DMS153 treated with DMSO at 0.1 percent for 48 hours (cell line): ENCODE data around the gene AP1AR.
"Not testable (repeated sequence)": the region's sequence is repeated elsewhere in the genome, so short reads cannot be mapped to it uniquely, and the experiment has no call there.

Experiments used
- DNase-seq: peaks from one replicate; lab custom pipeline; 2025; ENCODE audit not compliant: unreplicated experiment; lab: John Stamatoyannopoulos, UW

AP1AR gene, protein sequence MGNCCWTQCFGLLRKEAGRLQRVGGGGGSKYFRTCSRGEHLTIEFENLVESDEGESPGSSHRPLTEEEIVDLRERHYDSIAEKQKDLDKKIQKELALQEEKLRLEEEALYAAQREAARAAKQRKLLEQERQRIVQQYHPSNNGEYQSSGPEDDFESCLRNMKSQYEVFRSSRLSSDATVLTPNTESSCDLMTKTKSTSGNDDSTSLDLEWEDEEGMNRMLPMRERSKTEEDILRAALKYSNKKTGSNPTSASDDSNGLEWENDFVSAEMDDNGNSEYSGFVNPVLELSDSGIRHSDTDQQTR

DNA sequence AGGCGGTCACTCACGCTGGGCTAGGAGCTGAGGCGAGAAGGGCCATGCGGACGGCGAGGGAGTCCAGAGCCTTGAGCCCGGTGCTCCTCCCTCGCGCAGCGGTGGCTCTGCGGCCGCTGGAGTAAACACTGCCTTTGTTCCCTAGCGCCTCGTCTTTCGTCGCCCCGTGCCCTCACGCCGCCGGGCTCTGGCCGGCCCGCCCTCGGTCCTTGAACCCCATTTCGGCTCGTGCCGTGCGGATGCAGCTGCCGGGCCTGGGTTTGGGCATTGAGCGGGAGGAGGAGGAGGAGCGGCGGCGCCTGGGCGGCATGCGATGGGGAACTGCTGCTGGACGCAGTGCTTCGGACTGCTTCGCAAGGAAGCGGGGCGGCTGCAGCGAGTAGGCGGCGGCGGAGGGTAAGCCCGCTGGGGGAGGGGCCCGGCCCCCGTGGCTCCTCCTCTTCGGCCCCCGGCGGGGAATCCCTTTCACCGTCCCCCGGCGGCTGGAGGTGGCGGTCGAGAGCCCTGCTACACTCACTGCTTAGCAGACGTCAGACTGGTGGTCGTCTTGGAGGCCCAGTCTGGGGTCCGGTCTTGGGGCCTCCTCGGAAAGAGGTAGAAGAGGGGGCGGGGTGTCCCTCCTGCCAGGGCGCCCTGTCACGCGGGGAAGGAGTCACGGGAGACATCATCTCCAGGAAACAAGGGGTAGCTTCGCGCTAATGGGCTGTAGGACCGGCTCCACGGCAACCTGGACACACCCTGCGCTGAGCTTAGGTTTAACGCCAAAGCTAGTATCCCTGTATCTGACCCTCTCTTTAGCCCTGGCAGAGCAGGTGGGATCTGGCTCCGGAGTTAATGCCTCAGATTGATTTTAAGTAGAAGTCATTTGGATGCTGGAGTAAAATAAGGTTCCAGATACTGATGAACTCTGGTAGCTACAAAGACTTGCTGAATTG lies at the start of gene AP1AR:
Gene AP1AR, plus strand, starts transcription at position 9 of the 935 bp plus-strand sequence. Its CDS starts 305 bp downstream, at position 314.
- DNase-seq, result peak; percentile 48

- no peak for DNase-seq
Observed at GRCh38 chr4:112182604-112183003, 49.0 kb upstream of the AP1AR start.

- no peak for DNase-seq
Observed at GRCh38 chr4:112183252-112183651, 48.3 kb upstream of the AP1AR start.

GRCh38 chr4:112184438-112184837 lies 47.1 kb upstream of the AP1AR start:
- DNase-seq, result no peak

GRCh38 chr4:112185334-112185733 lies 46.3 kb upstream of the AP1AR start:
- DNase-seq, result no peak

DNA sequence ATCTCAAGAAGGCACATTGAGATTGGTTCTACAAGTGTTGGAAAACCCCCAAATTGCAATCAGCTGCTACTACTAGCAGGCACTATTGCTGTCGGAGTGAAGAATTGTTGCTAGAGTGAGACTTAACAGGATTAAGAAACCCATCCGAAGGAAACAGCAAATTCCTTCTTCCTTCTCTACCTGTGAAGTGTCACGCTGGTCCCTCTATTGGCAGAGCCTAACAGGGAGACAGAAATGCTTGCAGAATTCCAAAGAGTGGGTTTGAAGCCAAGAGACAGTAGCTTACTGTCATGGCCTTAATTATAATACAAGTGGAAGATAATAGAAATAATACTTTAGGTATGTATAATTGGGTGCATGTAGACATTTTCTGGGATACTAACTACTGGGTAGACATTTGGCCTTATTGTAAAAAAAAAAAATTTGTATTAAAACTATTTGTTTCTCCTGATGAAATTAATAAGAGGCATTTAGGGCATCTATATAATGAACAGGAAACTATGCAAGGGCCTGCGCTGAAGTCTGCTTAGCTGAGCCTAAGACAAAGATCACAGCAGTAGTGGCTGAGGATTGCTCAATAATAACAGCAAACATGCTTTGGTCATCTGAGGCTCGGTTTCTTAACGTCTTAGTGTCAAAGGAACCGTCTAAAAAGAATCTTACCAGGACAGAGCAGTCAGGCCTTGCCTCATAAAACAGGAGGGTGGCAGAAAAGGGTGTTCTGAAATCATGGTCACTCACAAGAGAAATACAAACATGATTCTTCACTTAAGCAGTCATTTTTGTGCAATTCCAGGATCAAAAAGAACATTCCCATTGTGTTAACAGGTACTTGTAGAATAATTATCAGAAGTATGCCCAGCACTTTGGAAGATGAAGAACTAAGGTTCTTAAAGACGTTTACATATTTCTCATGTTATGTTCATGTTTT lies 45.6 kb upstream of the AP1AR start:
- no peak for DNase-seq

GRCh38 chr4:112189754-112190153 lies 41.8 kb upstream of the AP1AR start:
- DNase-seq, result no peak

DNA sequence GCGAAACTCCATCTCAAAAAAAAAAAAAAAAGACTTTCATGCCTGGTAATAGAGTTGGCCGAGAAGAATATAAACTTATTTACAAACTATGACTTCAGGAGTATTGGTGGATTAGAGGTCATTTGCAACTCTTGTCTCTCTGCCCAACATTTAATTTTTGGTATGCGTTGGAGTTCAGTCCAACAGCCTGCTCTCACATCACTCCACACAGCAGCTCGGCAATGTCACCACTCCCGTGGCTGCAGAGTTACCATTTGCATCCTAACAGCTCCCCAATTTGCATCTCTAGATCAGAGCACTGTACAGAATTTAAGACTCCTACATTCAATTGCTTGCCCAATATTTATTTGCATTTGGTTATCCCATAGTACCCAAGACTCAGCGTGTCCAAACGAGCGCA lies 40.9 kb upstream of the AP1AR start:
- no peak for DNase-seq

GRCh38 chr4:112196461-112196860 lies 35.1 kb upstream of the AP1AR start:
- no peak for DNase-seq

DNA sequence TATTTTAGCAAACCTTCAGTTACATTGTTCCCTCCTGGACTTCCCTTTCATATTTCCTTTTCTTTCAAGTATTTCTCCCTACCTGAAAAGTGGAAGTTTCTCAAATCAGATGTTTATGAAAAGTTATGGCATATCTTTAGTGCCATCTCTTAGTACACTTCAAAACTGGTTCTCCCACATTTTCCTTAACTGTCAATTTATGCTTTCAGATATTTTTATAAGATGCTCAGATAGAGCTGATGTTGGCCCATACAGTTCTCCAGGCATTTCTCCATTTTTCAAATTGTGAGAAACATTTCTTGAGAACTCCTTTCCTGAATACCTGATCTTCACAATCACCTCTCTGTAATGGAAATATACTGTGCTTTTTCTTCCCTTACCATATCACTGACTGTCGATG lies 32.5 kb upstream of the AP1AR start:
- DNase-seq, result no peak

- DNase-seq, result no peak
Observed at GRCh38 chr4:112201915-112202505, 29.6 kb upstream of the AP1AR start.

DNA sequence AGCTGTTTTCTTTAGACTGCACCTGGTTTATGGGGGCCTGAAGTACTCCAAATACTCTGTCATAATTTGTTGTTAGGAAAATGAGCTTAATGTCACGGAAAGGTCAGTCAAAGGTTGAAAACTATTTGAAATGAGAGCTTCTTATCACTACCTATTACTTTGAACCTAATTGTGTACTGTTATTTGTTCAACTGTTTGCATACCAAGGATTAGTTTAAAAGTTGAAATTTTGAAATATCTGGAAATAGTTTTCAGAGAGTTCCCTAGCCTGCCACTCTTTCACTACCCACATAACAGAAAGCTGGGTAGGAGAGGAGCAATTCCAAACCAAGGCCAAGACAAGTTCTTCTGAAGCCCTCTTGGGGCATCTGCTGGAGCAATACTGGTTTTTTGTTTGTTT lies 28.0 kb upstream of the AP1AR start:
- DNase-seq, result no peak

DNA sequence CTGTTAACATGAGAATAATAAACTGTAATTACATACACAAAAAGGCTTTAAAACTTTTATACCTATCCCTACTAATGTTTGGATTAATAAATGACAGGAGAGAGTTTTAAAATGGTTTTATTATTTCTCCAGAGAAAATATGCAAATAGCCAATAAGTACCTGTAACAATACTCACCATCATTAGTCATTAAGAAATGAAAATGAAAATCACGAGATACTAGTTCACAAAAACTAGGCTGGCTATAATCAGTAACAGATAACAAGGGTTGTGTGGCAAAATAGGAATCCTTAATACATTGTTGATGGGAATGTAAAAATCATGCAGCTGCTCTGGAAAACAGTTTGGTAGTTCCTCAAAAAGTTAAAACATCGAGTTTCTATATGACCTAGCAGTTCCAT lies 25.2 kb upstream of the AP1AR start:
- DNase-seq, result no peak

GRCh38 chr4:112208137-112209095 lies 23.2 kb upstream of the AP1AR start:
- DNase-seq, result not testable (repeated sequence)

- no peak for DNase-seq
Observed at GRCh38 chr4:112210777-112211176, 20.8 kb upstream of the AP1AR start.

GRCh38 chr4:112213091-112213490 lies 18.5 kb upstream of the AP1AR start:
- no peak for DNase-seq

DNA sequence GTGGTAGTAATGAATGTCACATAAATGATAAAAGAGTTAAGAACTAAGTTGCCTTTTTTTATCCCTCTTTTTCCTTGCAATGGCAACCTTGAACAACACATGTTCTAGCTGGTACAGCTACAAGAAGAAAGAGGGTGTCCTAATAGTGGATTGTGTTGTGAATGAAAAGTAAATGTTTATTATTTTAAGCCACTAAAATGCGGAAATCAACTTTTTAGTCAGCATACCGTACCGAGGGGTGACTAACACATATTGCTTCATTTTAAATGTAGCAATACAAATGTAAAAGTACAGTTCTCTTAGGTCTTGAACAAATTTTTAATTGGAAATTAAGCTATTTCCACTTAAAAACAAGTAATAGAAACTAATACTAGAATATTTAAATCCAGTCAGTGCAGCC lies 17.7 kb upstream of the AP1AR start:
- DNase-seq, result no peak

DNA sequence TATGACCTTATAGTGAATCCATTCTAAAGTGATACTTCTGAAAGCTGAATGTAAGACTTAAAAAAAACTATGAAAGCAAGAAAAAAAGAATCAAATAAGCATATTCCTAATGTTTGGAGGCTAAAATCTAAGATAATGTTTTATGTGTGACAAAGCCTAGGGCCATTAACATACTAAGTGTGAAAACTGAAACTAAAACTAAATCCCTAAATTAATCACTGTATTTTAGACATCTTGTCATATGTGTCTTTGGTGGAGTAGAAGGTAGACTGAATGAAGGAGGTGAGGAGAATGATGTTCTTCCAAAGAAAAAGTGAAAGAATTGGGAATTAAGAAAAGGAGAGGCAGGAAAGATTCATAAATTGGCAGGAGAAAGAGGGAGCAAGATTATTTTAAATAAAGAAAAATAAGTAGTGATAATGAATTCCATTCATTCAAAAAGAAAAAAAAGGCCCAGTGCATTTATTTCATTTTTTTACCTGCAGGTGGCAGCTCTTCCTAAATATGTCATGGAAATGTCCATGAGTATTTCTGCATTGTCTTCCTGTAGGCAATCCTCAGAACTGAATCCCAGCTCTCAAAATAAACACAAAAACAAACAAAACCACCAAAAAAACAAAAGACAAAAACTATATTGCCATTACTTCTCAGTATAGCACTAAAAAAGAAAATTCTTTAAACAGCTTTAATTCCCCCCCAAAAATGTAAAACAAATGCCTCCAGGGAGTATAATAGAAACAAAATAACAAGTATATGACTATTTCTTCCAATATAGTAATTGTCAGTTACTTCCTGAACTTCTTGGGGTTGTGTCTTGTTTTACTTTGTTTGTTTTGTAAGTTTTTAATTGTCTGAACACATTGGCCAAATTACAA lies 17.0 kb upstream of the AP1AR start:
- peak; percentile 7 for DNase-seq
